WTC11 (cell line): ENCODE results near the gene OSBPL10. TPM values are rescaled to one million over a fixed set of nuclear protein-coding genes. Genes with fewer than 3 reads are reported as not detected.

Experiments
- ATAC-seq: fragments of 200-7000 bp; cut with Tn5 transposase; 2 replicates; pipeline ENCODE4 v1.10.0; 2021; ENCODE audit warnings: mild to moderate bottlenecking, moderate library complexity
- CTCF ChIA-PET: fragments of 300-600 bp; sonication (Branson Sonifier 250); formaldehyde crosslinking; loops from one replicate; lab custom pipeline; 2021; ENCODE audit warnings: antibody characterized with exemption; lab: Charles Lee
- POLR2A ChIA-PET: fragments of 350-600 bp; sonication (Branson Sonifier 250); formaldehyde crosslinking; loops from one replicate; lab custom pipeline; 2021; ENCODE audit warnings: antibody characterized with exemption; lab: Charles Lee
- DNase-seq: peaks from one replicate; pipeline ENCODE4 v3.0.0; 2021; ENCODE audit warnings: low spot score
- H3K27ac Mint-ChIP-seq: 2 replicates; pipeline ENCODE4 v1.8.0; 2021; ENCODE audit warnings: mixed read lengths
- H3K27me3 Mint-ChIP-seq: 2 replicates; pipeline ENCODE4 v1.8.0; 2021; ENCODE audit warnings: low read depth, mild to moderate bottlenecking, moderate library complexity, mixed read lengths
- H3K36me3 Mint-ChIP-seq: 2 replicates; pipeline ENCODE4 v1.8.0; 2021; ENCODE audit warnings: mixed read lengths
- H3K4me1 Mint-ChIP-seq: 2 replicates; pipeline ENCODE4 v1.8.0; 2022; ENCODE audit warnings: mixed read lengths
- H3K4me3 Mint-ChIP-seq: 2 replicates; pipeline ENCODE4 v1.8.0; 2021; ENCODE audit warnings: mild to moderate bottlenecking, moderate library complexity, mixed read lengths
- H3K9me3 Mint-ChIP-seq: 2 replicates; pipeline ENCODE4 v1.8.0; 2021; ENCODE audit warnings: mixed read lengths
- ATF6 ChIP-seq: sonication (generic); formaldehyde crosslinking; IDR thresholded peaks from 2 replicates; pipeline ENCODE4 v1.8.1; 2023; ENCODE audit warnings: mild to moderate bottlenecking, missing genetic modification reagents
- CBFB ChIP-seq: sonication (generic); formaldehyde crosslinking; IDR thresholded peaks from 2 replicates; pipeline ENCODE4 v1.8.1; 2022; ENCODE audit warnings: mild to moderate bottlenecking, low read depth, missing genetic modification reagents
- E2F5 ChIP-seq: sonication (generic); formaldehyde crosslinking; IDR thresholded peaks from 2 replicates; pipeline ENCODE4 v1.8.1; 2022; ENCODE audit warnings: mild to moderate bottlenecking, moderate library complexity, missing genetic modification reagents
- EMX1 ChIP-seq: fragments of 250-450 bp; sonication (Bioruptor Pico); IDR thresholded peaks from 2 replicates; pipeline ENCODE4 v1.8.0; 2021; ENCODE audit warnings: mild to moderate bottlenecking
- ERG ChIP-seq: fragments of 250-450 bp; sonication (Bioruptor Pico); IDR thresholded peaks from 2 replicates; pipeline ENCODE4 v1.8.0; 2021; ENCODE audit warnings: mild to moderate bottlenecking
- ESRRA ChIP-seq: sonication (generic); formaldehyde crosslinking; IDR thresholded peaks from 2 replicates; pipeline ENCODE4 v1.8.1; 2022; ENCODE audit warnings: mild to moderate bottlenecking, missing genetic modification reagents, borderline replicate concordance
- FOXK1 ChIP-seq: sonication (generic); formaldehyde crosslinking; IDR thresholded peaks from 2 replicates; pipeline ENCODE4 v1.8.0; 2022; ENCODE audit warnings: mild to moderate bottlenecking, moderate library complexity, missing genetic modification reagents
- GRHL2 ChIP-seq: fragments of 250-450 bp; sonication (Bioruptor Pico); IDR thresholded peaks from 2 replicates; pipeline ENCODE4 v1.8.0; 2022; ENCODE audit warnings: mild to moderate bottlenecking, moderate library complexity; ENCODE audit not compliant: insufficient replicate concordance, severe bottlenecking
- HMGXB4 ChIP-seq: sonication (generic); formaldehyde crosslinking; IDR thresholded peaks from 2 replicates; pipeline ENCODE4 v1.8.1; 2023; ENCODE audit warnings: mild to moderate bottlenecking, moderate library complexity, missing genetic modification reagents
- NR3C1 ChIP-seq: sonication (generic); formaldehyde crosslinking; conservative IDR thresholded peaks from 2 replicates; pipeline ENCODE4 v1.8.1; 2023; ENCODE audit warnings: low read depth, mild to moderate bottlenecking, missing genetic modification reagents
- PRDM15 ChIP-seq: sonication (generic); formaldehyde crosslinking; IDR thresholded peaks from 2 replicates; pipeline ENCODE4 v1.8.0; 2022; ENCODE audit warnings: missing genetic modification reagents
- TEAD4 ChIP-seq: sonication (generic); formaldehyde crosslinking; IDR thresholded peaks from 2 replicates; pipeline ENCODE4 v1.8.0; 2022; ENCODE audit warnings: mild to moderate bottlenecking, missing genetic modification reagents
- TP53 ChIP-seq: sonication (generic); formaldehyde crosslinking; IDR thresholded peaks from 2 replicates; pipeline ENCODE4 v1.8.1; 2023; ENCODE audit warnings: mild to moderate bottlenecking, missing genetic modification reagents
- ZMAT4 ChIP-seq: fragments of 250-450 bp; sonication (Bioruptor Pico); IDR thresholded peaks from 2 replicates; pipeline ENCODE4 v1.9.0; 2021; ENCODE audit warnings: mild to moderate bottlenecking
- ZNF138 ChIP-seq: sonication (generic); formaldehyde crosslinking; conservative IDR thresholded peaks from 2 replicates; pipeline ENCODE4 v1.8.1; 2022; ENCODE audit warnings: mild to moderate bottlenecking, moderate library complexity, missing genetic modification reagents
- ZNF281 ChIP-seq: sonication (generic); formaldehyde crosslinking; IDR thresholded peaks from 2 replicates; pipeline ENCODE4 v1.8.0; 2023; ENCODE audit warnings: mild to moderate bottlenecking, missing genetic modification reagents
- ZNF317 ChIP-seq: sonication (generic); formaldehyde crosslinking; IDR thresholded peaks from 2 replicates; pipeline ENCODE4 v1.8.1; 2023; ENCODE audit warnings: low read depth, mild to moderate bottlenecking, moderate library complexity, missing genetic modification reagents, borderline replicate concordance
- ZNF416 ChIP-seq: fragments of 250-450 bp; sonication (Bioruptor Pico); IDR thresholded peaks from 2 replicates; pipeline ENCODE4 v1.9.0; 2021; ENCODE audit warnings: mild to moderate bottlenecking, inconsistent platforms
- ZNF671 ChIP-seq: fragments of 250-450 bp; sonication (Bioruptor Pico); IDR thresholded peaks from 2 replicates; pipeline ENCODE4 v1.8.0; 2021; ENCODE audit warnings: mild to moderate bottlenecking
- total RNA-seq: library from RNA; stranded (reverse); gene quantifications from 3 replicates; pipeline ENCODE4 v1.2.3, GENCODE V29; 2021
- TF ChIP-seq, protein P1 (sequence below): sonication (generic); formaldehyde crosslinking; IDR thresholded peaks from 2 replicates; pipeline ENCODE4 v1.8.1; 2022; ENCODE audit warnings: mild to moderate bottlenecking, missing genetic modification reagents, moderate library complexity, borderline replicate concordance
- TF ChIP-seq, protein P2 (sequence below): sonication (generic); formaldehyde crosslinking; IDR thresholded peaks from 2 replicates; pipeline ENCODE4 v1.8.0; 2022; ENCODE audit warnings: mild to moderate bottlenecking, missing genetic modification reagents

The OSBPL10 gene
- total RNA-seq, 1 experiment from 2014 or later: 84.1 TPM

DNA sequence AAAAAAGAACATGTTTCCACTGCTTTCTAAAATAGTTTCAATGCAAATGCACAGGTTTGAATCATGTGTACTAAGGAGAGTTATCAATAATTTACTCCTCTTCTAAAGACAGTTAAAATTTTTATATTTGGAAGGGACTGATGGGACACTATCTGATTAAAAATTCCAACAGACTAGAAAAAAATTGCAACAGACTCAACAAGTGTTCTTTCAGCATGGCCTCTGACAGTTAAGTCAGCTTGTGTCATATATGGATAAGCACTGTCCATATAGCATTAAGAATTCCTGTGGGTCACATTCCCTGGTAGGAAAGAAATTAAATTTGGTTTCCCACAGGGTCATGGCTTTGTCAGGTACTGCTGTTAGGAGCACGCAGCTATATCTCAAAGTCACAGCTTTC lies 96.8 kb downstream of the OSBPL10 start:
- Mint-ChIP-seq H3K4me1 (peaks cover 49% of the 10 kb centered on the region), H3K4me3 (no peak overlapping the region), H3K36me3 (0 out of 2 replicates have a peak, but pooled peaks cover 2% of the 10 kb centered on the region), H3K9me3 (peaks cover 7% of the 10 kb centered on the region; the same call in 1 of the 2 replicates), H3K27ac (no peak overlapping the region), H3K27me3 (no peaks in the 10 kb centered on the region)
- no peak for TF ChIP-seq E2F5
- no peak for TF ChIP-seq CBFB
- TF ChIP-seq ZNF138 (CRISPR knock-in tag): no peak
- TF ChIP-seq ZMAT4 (CRISPR knock-in tag): no peak
- no peak for TF ChIP-seq ATF6
- no peak for TF ChIP-seq ZNF671 (CRISPR knock-in tag)
- TF ChIP-seq ZNF317: no peak
- TF ChIP-seq GRHL2 (CRISPR knock-in tag): no peak
- no peak for TF ChIP-seq ZNF281 (CRISPR knock-in tag)
- no peak for TF ChIP-seq ZNF416 (CRISPR knock-in tag)
- TF ChIP-seq, protein P1, sequence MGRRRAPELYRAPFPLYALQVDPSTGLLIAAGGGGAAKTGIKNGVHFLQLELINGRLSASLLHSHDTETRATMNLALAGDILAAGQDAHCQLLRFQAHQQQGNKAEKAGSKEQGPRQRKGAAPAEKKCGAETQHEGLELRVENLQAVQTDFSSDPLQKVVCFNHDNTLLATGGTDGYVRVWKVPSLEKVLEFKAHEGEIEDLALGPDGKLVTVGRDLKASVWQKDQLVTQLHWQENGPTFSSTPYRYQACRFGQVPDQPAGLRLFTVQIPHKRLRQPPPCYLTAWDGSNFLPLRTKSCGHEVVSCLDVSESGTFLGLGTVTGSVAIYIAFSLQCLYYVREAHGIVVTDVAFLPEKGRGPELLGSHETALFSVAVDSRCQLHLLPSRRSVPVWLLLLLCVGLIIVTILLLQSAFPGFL: no peak
- no peak for TF ChIP-seq TP53 (CRISPR knock-in tag)
- TF ChIP-seq EMX1 (CRISPR knock-in tag): no peak
- no peak for TF ChIP-seq FOXK1
- TF ChIP-seq TEAD4 (CRISPR knock-in tag): no peak
- no peak for TF ChIP-seq HMGXB4 (CRISPR knock-in tag)
- TF ChIP-seq NR3C1: no peak
- POLR2A ChIA-PET: interaction anchor here (0.5 kb wide), 1 partner anchor 1788 kb away, joined by 3 read pairs; no protein-coding TSS in a partner anchor
- CTCF ChIA-PET: no interaction called here
- ATAC-seq (no peak), DNase-seq (no peak)

GRCh38 chr3:31882895-31883294 lies 98.2 kb downstream of the OSBPL10 start:
- Mint-ChIP-seq H3K4me1 (peaks cover 45% of the 10 kb centered on the region), H3K9me3 (peaks cover 3% of the 10 kb centered on the region; the same call in 1 of the 2 replicates), H3K27me3 (no peaks in the 10 kb centered on the region), H3K4me3 (no peak overlapping the region), H3K27ac (no peak overlapping the region; the same call in 1 of the 2 replicates), H3K36me3 (0 out of 2 replicates have a peak, but pooled peaks cover 2% of the 10 kb centered on the region)
- CTCF ChIA-PET: interaction anchor here (0.5 kb wide), 1 partner anchor 91 kb away, joined by 3 read pairs; no protein-coding TSS in a partner anchor
- POLR2A ChIA-PET: no interaction called here
- no peak for ATAC-seq
- DNase-seq: no peak
- TF ChIP-seq, protein P2, sequence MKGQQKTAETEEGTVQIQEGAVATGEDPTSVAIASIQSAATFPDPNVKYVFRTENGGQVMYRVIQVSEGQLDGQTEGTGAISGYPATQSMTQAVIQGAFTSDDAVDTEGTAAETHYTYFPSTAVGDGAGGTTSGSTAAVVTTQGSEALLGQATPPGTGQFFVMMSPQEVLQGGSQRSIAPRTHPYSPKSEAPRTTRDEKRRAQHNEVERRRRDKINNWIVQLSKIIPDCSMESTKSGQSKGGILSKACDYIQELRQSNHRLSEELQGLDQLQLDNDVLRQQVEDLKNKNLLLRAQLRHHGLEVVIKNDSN (CRISPR knock-in tag): no peak
- TF ChIP-seq PRDM15 (CRISPR knock-in tag): no peak
- TF ChIP-seq ERG (CRISPR knock-in tag): no peak
- TF ChIP-seq ESRRA (CRISPR knock-in tag): no peak
